Right atrium auricular region (tissue), 2 donors: Measurements from ENCODE around the gene CC2D1B. TPM values are rescaled to one million over a fixed set of nuclear protein-coding genes. Genes with fewer than 3 reads are reported as not detected.
A peak's percentile ranks its signal among the peaks of the same experiment; 100 is the strongest.

Experiments
- DNase-seq: peaks from one replicate; pipeline ENCODE4 v3.0.0-alpha.2; 2019; ENCODE audit warnings: low spot score
- H3K27ac ChIP-seq, 2 donors: fragments of 200-600 bp; sonication (generic); 1 replicate in 1 of 2; 2 replicates in 1 of 2; pipeline ENCODE4 v1.5.1; 2016 to 2019
- H3K27me3 ChIP-seq, 2 donors: fragments of 200-600 bp; sonication (generic); one replicate each; pipeline versions ENCODE4 v1.5.1 to v1.6.0; 2017 to 2019
- H3K36me3 ChIP-seq: fragments of 200-600 bp; sonication (generic); one replicate; pipeline ENCODE4 v1.5.1; 2016
- H3K4me1 ChIP-seq, 2 donors: fragments of 200-600 bp; sonication (generic); one replicate each; pipeline versions ENCODE4 v1.5.1 to v1.6.0; 2017 to 2019
- H3K4me3 ChIP-seq, 2 donors: fragments of 200-600 bp; sonication (generic); 1 replicate in 1 of 2; 2 replicates in 1 of 2; pipeline ENCODE4 v1.5.1; 2017 to 2019; ENCODE audit warnings: mild to moderate bottlenecking in 1 of 2, moderate library complexity in 1 of 2
- H3K9me3 ChIP-seq, 2 donors: fragments of 200-600 bp; sonication (generic); one replicate each; pipeline ENCODE4 v1.5.1; 2019
- CTCF ChIP-seq, 2 donors: fragments of 200-600 bp; sonication (generic); IDR thresholded peaks; one replicate each; pipeline ENCODE4 v1.5.1; 2019; ENCODE audit warnings: antibody characterized with exemption in 2 of 2
- total RNA-seq, 2 donors: library from RNA; depleted of rRNA; stranded (reverse); fragments of >200 nt; gene quantifications; one replicate each; pipeline ENCODE4 v1.1.0, GENCODE V29; 2016

Gene CC2D1B
- total RNA-seq: 10 to 100 TPM; 11.0 to 20.6 TPM

GRCh38 chr1:52365746-52366516 is at the start of gene CC2D1B:
CC2D1B (minus strand) TSS chr1:52366205; CDS start chr1:52364620, 1,585 bp downstream.
- H3K9me3 ChIP-seq: no peaks in the 10 kb centered on the region
- peaks cover 18% of the 10 kb centered on the region for H3K36me3 ChIP-seq
- peak within 1 kb of the TSS; percentile 84 to 89 for H3K4me3 ChIP-seq
- TF ChIP-seq CTCF (IDR thresholded peaks at IDR 0.05): peak in 1 of 2 donors; percentile 41
- H3K27ac ChIP-seq: peak within 1 kb of the TSS; percentile 93
- no peaks in the 10 kb centered on the region for H3K27me3 ChIP-seq
- peaks cover 0 to 31% of the 10 kb centered on the region in 2 donors for H3K4me1 ChIP-seq
- DNase-seq: peak; percentile 98

- DNase-seq: no peak
- no peaks in the 10 kb centered on the region for H3K4me1 ChIP-seq
- no peaks in the 10 kb centered on the region for H3K9me3 ChIP-seq
Observed at GRCh38 chr1:52414942-52415341, 48.9 kb upstream of the CC2D1B start.

GRCh38 chr1:52413410-52413989 is 47.5 kb upstream of the CC2D1B start:
- H3K9me3 ChIP-seq: no peaks in the 10 kb centered on the region
- no peaks in the 10 kb centered on the region for H3K4me1 ChIP-seq
- DNase-seq: no peak
- no peaks in the 10 kb centered on the region for H3K27me3 ChIP-seq
- H3K27ac ChIP-seq: no peak overlapping the region
- peaks cover 96% of the 10 kb centered on the region for H3K36me3 ChIP-seq
- no peak for TF ChIP-seq CTCF (IDR thresholded peaks at IDR 0.05)
- no peak overlapping the region for H3K4me3 ChIP-seq

More at GRCh38 chr1:52414942-52415341, 48.9 kb upstream of the CC2D1B start:
- H3K27me3 ChIP-seq: no peaks in the 10 kb centered on the region
- H3K4me3 ChIP-seq: no peak overlapping the region
- no peak for TF ChIP-seq CTCF (IDR thresholded peaks at IDR 0.05)
- H3K36me3 ChIP-seq: peaks cover 96% of the 10 kb centered on the region
- H3K27ac ChIP-seq: no peak overlapping the region

GRCh38 chr1:52404975-52405338 is 39.0 kb upstream of the CC2D1B start:
- no peaks in the 10 kb centered on the region for H3K9me3 ChIP-seq
- H3K27me3 ChIP-seq: no peaks in the 10 kb centered on the region
- peak overlapping the region; percentile 73 to 83 for H3K4me3 ChIP-seq
- peaks cover 0 to 24% of the 10 kb centered on the region in 2 donors for H3K4me1 ChIP-seq
- DNase-seq: no peak
- no peak for TF ChIP-seq CTCF (IDR thresholded peaks at IDR 0.05)
- peak overlapping the region; percentile 86 to 87 for H3K27ac ChIP-seq
- H3K36me3 ChIP-seq: peaks cover 35% of the 10 kb centered on the region

GRCh38 chr1:52404116-52404974 is 38.3 kb upstream of the CC2D1B start, which contains the start of the genes ORC1 and PRPF38A:
ORC1 (minus strand) TSS chr1:52404423; CDS start chr1:52402223, 2,200 bp downstream.
PRPF38A (plus strand) TSS chr1:52404602; CDS start chr1:52404750, 148 bp downstream.
- peak within 1 kb of the TSS; percentile 86 to 87 for H3K27ac ChIP-seq
- H3K4me1 ChIP-seq: peaks cover 0 to 24% of the 10 kb centered on the region in 2 donors
- H3K9me3 ChIP-seq: no peaks in the 10 kb centered on the region
- H3K4me3 ChIP-seq: peak within 1 kb of the TSS; percentile 73 to 83
- peaks cover 29% of the 10 kb centered on the region for H3K36me3 ChIP-seq
- peak in 1 of 2 donors; percentile 61 for TF ChIP-seq CTCF (IDR thresholded peaks at IDR 0.05)
- DNase-seq: peak; percentile 99
- no peaks in the 10 kb centered on the region for H3K27me3 ChIP-seq
